HG02840 (cell line): ENCODE results near the gene PARP1.
"Not testable (repeated sequence)": the region's sequence is repeated elsewhere in the genome, so short reads cannot be mapped to it uniquely, and the experiment has no call there.

Source experiments
- ATAC-seq: cut with Tn5 transposase; IDR thresholded peaks from one replicate; pipeline ENCODE4 v1.9.1; 2021; ENCODE audit warnings: mild to moderate bottlenecking, moderate library complexity, moderate number of reproducible peaks; ENCODE audit not compliant: unreplicated experiment, low FRiP score

PARP1 gene

DNA sequence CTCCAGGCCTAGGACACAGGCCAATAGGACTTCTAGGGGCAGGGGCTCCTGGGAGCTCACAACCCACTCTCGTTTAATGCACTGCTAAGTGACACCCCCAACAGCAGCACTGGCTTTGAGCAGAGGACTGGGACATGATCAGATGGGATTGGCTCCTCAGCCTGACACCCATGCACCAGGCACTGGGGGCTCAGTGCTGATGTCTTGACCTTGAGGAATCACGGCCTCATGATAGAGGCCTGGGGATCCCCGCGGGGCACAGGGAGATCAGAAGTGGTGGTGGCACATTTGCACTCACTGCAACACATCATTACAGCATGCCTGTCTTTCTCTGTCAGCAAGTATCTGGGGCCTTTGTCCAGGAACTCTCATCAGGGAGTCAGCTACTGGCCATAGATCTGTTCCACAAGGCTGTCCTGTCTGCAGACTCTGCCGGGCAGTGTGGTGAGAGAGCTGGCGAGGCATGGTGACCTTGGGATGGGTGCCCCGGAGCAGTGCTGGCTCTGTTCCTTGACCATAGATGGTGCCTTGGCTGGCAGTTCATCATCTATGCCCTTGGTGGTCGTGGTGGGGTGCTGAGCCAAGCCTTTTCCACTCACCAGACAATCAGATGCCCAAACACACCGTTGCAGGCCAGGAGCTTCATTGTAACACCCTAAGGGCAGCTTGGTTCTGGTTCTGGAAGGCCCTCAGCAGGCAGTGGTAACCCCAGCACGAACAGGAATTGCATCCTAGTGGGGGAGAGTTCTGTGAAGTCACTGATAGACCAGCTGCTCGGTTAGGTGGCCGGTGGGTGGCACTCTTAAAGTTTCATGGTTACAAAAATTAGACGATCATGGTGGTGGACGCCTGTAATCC lies 22.2 kb upstream of the PARP1 start:
- no peak for ATAC-seq

- ATAC-seq: no peak
Observed at GRCh38 chr1:226428791-226429461, 21.0 kb upstream of the PARP1 start.

DNA sequence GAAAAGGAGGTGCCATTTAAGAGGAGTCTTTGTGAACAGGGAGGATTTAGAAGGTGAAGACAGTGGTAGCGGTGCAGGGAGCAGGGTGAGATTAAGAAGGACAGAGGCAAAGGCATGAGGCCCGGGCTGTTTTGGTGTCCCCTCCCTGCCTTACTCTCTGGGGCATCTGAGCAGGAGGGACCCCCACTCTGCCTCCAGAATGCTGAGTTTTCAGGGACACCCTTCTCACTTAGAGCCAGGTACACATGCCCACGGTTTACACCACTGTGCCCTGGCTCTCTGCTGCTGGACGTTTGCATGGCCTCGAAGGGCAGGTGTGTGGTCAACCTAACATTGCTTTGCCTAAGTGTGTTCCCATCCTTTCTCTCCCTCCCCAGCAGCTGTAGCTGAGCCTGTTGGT lies 20.5 kb upstream of the PARP1 start:
- no peak for ATAC-seq

DNA sequence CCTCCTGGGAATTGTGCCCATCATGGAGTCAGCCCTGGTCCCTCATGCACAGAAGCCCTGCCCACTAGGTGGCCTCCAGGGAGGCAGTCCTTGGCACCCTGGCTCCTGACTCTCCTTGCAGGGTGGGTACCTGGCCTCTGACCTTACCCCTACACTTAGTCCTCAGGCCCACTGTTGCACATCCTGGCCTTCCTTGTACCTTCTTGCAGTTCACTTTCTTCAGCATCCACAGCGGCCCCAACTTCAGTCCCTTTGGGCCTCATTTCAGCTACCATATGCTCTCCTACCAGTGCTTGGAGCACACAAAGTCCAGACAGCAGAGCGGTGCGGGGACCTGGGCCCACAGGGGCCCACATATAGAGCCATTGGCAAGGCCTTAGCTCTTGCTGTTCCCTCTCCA lies 19.2 kb upstream of the PARP1 start:
- no peak for ATAC-seq

GRCh38 chr1:226426395-226426794 lies 18.5 kb upstream of the PARP1 start:
- ATAC-seq: not testable (repeated sequence)

- ATAC-seq: no peak
Observed at GRCh38 chr1:226425431-226426031, 17.6 kb upstream of the PARP1 start.

GRCh38 chr1:226425004-226425378 lies 17.1 kb upstream of the PARP1 start:
- no peak for ATAC-seq

DNA sequence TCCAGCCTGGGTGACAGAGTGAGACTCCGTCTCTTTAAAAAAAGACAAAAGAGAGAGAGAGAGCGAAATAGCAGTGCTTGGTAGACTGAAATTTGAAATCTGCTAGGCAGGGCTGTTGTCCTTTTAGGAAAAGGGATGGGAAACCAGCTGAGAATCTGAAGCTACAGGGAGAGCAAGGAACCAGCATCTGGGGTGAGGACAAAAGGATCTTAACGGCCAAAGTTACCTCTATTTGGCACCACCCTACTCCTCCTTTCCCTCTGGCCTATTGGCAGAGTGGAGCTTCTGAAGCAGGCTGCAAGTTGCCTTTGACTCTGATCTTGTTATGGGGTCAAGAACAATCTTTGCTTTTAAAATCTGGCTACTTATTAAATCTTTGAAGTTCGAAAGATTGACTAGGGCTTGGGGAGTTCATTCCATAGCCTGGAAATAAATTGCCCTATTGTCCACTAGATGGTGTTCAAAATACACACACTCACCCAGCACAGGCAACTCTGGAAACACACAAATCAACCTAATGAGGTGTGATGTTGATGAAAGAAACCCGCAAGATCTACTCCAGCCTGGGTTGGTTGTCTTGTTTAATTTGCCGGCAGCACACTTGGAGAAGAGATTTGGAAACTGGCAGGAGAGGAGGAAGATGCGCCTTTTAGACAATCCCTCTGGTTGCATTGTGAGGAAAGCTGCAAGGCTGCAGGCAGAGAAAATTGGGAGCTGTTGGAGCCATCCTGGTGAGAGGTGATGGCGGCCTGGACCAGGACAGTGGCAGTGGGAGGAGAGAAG lies 16.5 kb upstream of the PARP1 start:
- no peak for ATAC-seq

GRCh38 chr1:226422478-226422877 lies 14.6 kb upstream of the PARP1 start:
- ATAC-seq: no peak

- no peak for ATAC-seq
Observed at GRCh38 chr1:226420897-226421296, 13.0 kb upstream of the PARP1 start.

DNA sequence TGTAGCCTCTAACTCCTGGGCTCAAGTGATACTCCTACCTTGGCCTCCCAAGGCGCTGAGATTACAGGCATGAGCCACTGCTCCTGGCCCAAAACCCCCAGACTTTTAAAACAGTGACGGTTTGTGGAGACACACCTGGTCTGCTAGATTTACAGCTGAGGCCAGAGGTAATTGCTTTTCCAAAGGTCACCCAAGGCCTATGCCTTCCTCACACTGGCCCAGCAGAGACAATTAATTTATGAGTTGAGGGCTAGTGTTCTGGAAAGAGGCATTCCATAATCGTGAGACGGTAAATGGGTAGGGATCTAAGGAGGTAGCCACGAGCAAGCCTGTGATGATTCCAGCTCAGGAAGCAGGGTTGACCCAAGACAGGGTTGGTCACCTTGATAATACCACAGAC lies 12.4 kb upstream of the PARP1 start:
- ATAC-seq: no peak

DNA sequence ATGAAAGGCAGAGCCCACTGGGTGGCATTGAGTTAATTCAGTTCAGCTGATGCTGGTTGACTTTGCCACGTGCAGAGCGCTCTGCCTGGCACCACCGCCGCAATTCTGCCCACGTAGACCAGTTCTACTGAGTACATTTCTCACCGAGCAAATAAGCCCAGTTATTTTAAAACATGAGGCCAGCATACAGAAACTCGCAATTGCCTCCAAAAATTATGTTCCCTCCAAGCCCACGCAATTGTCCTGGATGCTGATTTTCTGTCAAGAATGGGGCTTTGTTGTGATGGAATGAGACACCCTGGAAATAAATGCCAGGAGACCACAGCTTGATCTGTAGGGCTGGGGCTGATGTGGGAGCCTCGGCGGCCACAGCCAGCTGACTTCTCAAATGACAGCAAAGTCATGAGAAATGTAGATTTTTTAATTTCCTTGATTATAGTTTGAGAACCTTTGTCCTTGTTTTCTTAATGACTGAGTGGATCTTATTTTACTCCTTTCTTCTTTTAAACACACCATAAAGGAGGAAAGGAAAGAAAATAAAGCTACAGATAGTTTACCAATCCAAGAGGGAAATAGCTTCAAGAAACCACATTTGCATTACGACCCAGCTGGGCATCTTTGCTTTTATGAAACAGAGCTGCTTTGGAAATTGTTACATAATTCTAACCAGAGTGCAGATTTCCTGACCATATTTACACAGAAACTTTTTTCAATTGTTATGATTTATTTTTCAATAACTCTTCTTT lies 11.6 kb upstream of the PARP1 start:
- ATAC-seq: no peak

GRCh38 chr1:226417830-226418546 lies 10.1 kb upstream of the PARP1 start:
- ATAC-seq: no peak

DNA sequence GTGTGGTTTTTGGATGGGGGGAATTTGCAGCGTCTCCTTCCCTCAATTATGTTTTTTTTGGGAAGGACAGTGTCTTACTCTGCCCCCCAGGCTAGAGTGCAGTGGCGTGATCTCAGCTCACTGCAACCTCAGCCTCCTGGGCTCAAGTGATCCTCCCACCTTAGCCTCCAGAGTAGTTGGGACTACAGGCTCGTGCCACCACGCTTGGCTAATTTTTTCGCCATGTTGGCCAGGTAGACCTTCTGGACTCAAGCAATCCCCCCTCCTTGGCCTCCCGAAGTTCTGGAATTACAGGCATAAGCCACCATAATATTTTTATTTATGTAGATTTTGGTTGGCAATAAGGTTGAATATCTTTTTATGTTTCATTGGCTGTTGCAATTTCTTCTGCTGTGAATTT lies 9.5 kb upstream of the PARP1 start:
- no peak for ATAC-seq

DNA sequence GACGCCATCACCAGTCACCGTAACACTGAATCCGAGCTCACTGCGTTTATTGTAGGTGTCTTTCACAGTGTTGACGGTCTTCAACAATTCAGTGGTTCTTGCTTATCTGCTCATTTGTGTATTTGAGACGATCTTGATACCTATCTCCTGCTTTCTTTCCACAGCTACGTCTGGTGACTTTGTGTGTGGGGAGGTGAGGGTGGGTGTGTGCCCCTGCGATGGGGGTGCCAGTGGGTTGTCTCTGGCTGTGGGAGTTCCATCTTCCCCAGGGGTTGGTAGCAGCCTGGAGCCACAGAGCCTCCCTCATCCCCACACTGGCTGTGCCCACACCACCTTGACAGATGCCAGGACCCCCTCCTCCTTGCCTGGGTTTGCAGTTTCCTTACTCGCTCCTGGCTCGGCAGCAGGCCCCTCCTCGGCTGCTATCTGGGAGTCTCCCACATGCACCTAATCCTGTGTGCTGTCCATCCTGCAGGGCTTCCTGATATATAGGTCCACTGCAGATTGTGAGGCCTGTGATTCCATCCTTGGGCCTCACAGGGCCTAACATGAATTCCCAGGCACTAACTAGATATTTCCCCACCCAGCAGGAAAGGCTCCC lies 6.3 kb upstream of the PARP1 start:
- ATAC-seq: no peak

DNA sequence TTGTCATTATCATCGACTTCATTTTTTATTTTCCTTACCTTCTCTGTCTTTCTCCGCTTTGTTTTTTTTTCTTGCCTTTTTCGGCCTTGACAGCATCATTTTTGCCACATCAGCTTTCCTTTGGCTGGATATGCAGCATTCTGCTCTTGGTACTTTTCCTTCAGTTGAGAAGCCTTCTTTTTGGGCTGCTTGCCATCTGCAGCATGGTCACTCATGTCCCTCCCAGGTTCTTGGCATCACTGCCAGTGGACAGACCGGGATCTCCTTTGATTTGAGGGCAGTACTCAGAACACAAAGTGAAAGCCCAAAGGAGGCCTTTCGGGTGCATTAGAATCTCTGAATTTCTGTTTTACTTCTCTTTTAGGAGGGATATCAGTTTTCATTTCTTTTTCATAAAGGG lies 3.7 kb upstream of the PARP1 start:
- no peak for ATAC-seq

- ATAC-seq: no peak
Observed at GRCh38 chr1:226410958-226411357, 3.1 kb upstream of the PARP1 start.

GRCh38 chr1:226409392-226409791 lies 1.5 kb upstream of the PARP1 start:
- no peak for ATAC-seq
